K562 (cell line): Measurements from ENCODE around the gene EFHB. TPM values are rescaled to one million over a fixed set of nuclear protein-coding genes. Genes with fewer than 3 reads are reported as not detected.
A peak's percentile ranks its signal among the peaks of the same experiment; 100 is the strongest.

Experiments used
- ARID2 ChIP-seq: fragments of 450-650 bp; IDR thresholded peaks from 2 replicates; pipeline ENCODE4 v1.6.1; 2017; ENCODE audit warnings: antibody characterized with exemption, mild to moderate bottlenecking
- MLX ChIP-seq, 2 experiments: fragments of 450-650 bp in 1 of 2; sonication (generic) in 1 of 2; formaldehyde crosslinking; conservative IDR thresholded peaks; 2 replicates each; pipeline versions ENCODE4 v1.4.0 to v1.8.1; 2020 to 2022; ENCODE audit warnings: mild to moderate bottlenecking in 1 of 2, missing genetic modification reagents in 1 of 2
- NEUROD1 ChIP-seq: fragments of 150-350 bp; IDR thresholded peaks from 2 replicates; pipeline ENCODE4 v1.6.1; 2014; ENCODE audit warnings: borderline replicate concordance, low read length, low read depth; ENCODE audit not compliant: partially characterized antibody
- PBX2 ChIP-seq, 2 experiments: IDR thresholded peaks in 1 of 2; conservative IDR thresholded peaks in 1 of 2; 2 replicates each; pipeline ENCODE4 v1.6.1; 2016; ENCODE audit warnings: low read depth in 2 of 2, mild to moderate bottlenecking in 1 of 2, missing compliant biosample characterization in 1 of 2, missing genetic modification characterization in 1 of 2, moderate library complexity in 1 of 2
- polyA plus RNA-seq, 8 experiments: library from polyadenylated mRNA; depleted of rRNA in 4 of 8; stranded (reverse) in 5 of 8; unstranded in 3 of 8; fragments of >200 nt; fragmentation: Nextera tagmentation in 2 of 8; fragmentation: Illumina TruSeq in 1 of 8; extraction: Ambion mirVana in 2 of 8; extraction: Trizol in 1 of 8; gene quantifications; 2 replicates each; pipeline versions ENCODE4 v1.2.1 to v1.2.3, GENCODE V29; 2011 to 2014; ENCODE audit warnings: inconsistent platforms in 1 of 8, missing spikeins in 1 of 8
- total RNA-seq, 7 experiments: library from RNA; depleted of rRNA in 6 of 7; stranded (reverse); fragments of >200 nt in 6 of 7; fragmentation: Illumina TruSeq in 2 of 7; extraction: Trizol in 2 of 7; gene quantifications; 2 replicates each; pipeline versions ENCODE4 v1.2.1 to v1.2.3, GENCODE V29; 2011 to 2021; ENCODE audit warnings: low replicate concordance in 1 of 7
- TF ChIP-seq, protein P1 (sequence below), 2 experiments: fragments of 200-800 bp in 1 of 2; sonication (Bioruptor generic) in 1 of 2; sonication (generic) in 1 of 2; formaldehyde crosslinking in 1 of 2; IDR thresholded peaks in 1 of 2; conservative IDR thresholded peaks in 1 of 2; 2 replicates each; pipeline versions ENCODE4 v1.5.0 to v1.6.1; 2016 to 2020; ENCODE audit warnings: missing compliant biosample characterization in 1 of 2, missing genetic modification characterization in 1 of 2, missing genetic modification reagents in 1 of 2
- TF ChIP-seq, protein P2 (sequence below): sonication (generic); IDR thresholded peaks from 2 replicates; pipeline ENCODE4 v1.6.1; 2016
- TF ChIP-seq, protein P3 (sequence below): fragments of 250-450 bp; sonication (Bioruptor Pico); IDR thresholded peaks from 2 replicates; pipeline ENCODE4 v1.8.0; 2021; ENCODE audit warnings: mild to moderate bottlenecking, moderate library complexity
- TF ChIP-seq, protein P4 (sequence below): fragments of 450-650 bp; IDR thresholded peaks from one replicate; pipeline ENCODE4 v1.6.1; 2018; ENCODE audit warnings: mild to moderate bottlenecking, moderate library complexity; ENCODE audit not compliant: partially characterized antibody

Gene EFHB
- total and polyA plus RNA-seq, 9 of the 15 experiments (the other 6 are each of a cell fraction or from before 2014, with no cell fraction given) = 1.5 to 4.0 (median 1.8) TPM

GRCh38 chr3:19934098-19934566, at the start of gene EFHB (continued):
- TF ChIP-seq MLX (CRISPR knock-in tag; conservative IDR thresholded peaks at IDR 0.05) (no peak), ARID2 (peak; percentile 76; the same call in 1 of the 2 replicates), PBX2 (CRISPR knock-in tag; IDR thresholded peaks at IDR 0.05; ENCODE audit: low read depth) (no peak), PBX2 (tag; conservative IDR thresholded peaks at IDR 0.05; ENCODE audit: low read depth) (peak; percentile 81), NEUROD1 (peak; percentile 62)
- TF ChIP-seq, protein P1, sequence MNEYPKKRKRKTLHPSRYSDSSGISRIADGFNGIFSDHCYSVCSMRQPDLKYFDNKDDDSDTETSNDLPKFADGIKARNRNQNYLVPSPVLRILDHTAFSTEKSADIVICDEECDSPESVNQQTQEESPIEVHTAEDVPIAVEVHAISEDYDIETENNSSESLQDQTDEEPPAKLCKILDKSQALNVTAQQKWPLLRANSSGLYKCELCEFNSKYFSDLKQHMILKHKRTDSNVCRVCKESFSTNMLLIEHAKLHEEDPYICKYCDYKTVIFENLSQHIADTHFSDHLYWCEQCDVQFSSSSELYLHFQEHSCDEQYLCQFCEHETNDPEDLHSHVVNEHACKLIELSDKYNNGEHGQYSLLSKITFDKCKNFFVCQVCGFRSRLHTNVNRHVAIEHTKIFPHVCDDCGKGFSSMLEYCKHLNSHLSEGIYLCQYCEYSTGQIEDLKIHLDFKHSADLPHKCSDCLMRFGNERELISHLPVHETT (CRISPR knock-in tag; conservative IDR thresholded peaks at IDR 0.05 in 1 of 2, IDR thresholded peaks at IDR 0.05 in 1 of 2) = 0 out of 4 replicates have a peak, but pooled peaks of 1 of the 2 experiments have one; percentile 22
- TF ChIP-seq, protein P2, sequence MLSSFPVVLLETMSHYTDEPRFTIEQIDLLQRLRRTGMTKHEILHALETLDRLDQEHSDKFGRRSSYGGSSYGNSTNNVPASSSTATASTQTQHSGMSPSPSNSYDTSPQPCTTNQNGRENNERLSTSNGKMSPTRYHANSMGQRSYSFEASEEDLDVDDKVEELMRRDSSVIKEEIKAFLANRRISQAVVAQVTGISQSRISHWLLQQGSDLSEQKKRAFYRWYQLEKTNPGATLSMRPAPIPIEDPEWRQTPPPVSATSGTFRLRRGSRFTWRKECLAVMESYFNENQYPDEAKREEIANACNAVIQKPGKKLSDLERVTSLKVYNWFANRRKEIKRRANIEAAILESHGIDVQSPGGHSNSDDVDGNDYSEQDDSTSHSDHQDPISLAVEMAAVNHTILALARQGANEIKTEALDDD = no peak
- TF ChIP-seq, protein P3, sequence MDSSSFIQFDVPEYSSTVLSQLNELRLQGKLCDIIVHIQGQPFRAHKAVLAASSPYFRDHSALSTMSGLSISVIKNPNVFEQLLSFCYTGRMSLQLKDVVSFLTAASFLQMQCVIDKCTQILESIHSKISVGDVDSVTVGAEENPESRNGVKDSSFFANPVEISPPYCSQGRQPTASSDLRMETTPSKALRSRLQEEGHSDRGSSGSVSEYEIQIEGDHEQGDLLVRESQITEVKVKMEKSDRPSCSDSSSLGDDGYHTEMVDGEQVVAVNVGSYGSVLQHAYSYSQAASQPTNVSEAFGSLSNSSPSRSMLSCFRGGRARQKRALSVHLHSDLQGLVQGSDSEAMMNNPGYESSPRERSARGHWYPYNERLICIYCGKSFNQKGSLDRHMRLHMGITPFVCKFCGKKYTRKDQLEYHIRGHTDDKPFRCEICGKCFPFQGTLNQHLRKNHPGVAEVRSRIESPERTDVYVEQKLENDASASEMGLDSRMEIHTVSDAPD (CRISPR knock-in tag) = no peak
- TF ChIP-seq, protein P4, sequence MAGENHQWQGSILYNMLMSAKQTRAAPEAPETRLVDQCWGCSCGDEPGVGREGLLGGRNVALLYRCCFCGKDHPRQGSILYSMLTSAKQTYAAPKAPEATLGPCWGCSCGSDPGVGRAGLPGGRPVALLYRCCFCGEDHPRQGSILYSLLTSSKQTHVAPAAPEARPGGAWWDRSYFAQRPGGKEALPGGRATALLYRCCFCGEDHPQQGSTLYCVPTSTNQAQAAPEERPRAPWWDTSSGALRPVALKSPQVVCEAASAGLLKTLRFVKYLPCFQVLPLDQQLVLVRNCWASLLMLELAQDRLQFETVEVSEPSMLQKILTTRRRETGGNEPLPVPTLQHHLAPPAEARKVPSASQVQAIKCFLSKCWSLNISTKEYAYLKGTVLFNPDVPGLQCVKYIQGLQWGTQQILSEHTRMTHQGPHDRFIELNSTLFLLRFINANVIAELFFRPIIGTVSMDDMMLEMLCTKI = no peak
